IMR-90 (cell line): ENCODE data around the gene ERBB4. TPM values are rescaled to one million over a fixed set of nuclear protein-coding genes. Genes with fewer than 3 reads are reported as not detected.
"Not testable (repeated sequence)": the region's sequence is repeated elsewhere in the genome, so short reads cannot be mapped to it uniquely, and the experiment has no call there.

ENCODE experiments used
- ATAC-seq: fragments of 200-7000 bp; cut with Tn5 transposase; 2 replicates; pipeline ENCODE4 v1.9.1; 2020; ENCODE audit warnings: low read depth, mild to moderate bottlenecking, moderate library complexity
- BruUV-seq: library from RNA; stranded (reverse); fragments of 400-500 nt; replicated peaks from 2 replicates; lab custom pipeline; 2021; lab: Mats Ljungman, UMichigan
- CTCF ChIA-PET: fragments of 300-600 bp; formaldehyde crosslinking; extraction: SDS; loops from one replicate; lab custom pipeline; 2021; ENCODE audit warnings: antibody characterized with exemption; lab: Yijun Ruan, JAX
- POLR2A ChIA-PET: fragments of 300-600 bp; sonication (Branson Sonifier 250); formaldehyde crosslinking; loops from one replicate; lab custom pipeline; 2022; ENCODE audit warnings: antibody characterized with exemption; ENCODE audit not compliant: unreplicated experiment; lab: Charles Lee
- DNase-seq: peaks from one replicate; pipeline ENCODE4 v3.0.0; 2013
- H2AFZ ChIP-seq: replicated peaks from 2 replicates; pipeline ENCODE3; 2013; ENCODE audit warnings: low read length, mild to moderate bottlenecking; ENCODE audit not compliant: poor library complexity
- H2AK5ac ChIP-seq: 2 replicates; pipeline ENCODE4 v1.6.1; 2013; ENCODE audit warnings: low read depth, low read length, inconsistent platforms
- H2AK9ac ChIP-seq: replicated peaks from 2 replicates; pipeline ENCODE3; 2013; ENCODE audit warnings: mild to moderate bottlenecking, low read depth, low read length, moderate library complexity; ENCODE audit not compliant: poor library complexity
- H2BK120ac ChIP-seq: 2 replicates; pipeline ENCODE4 v1.6.1; 2013; ENCODE audit warnings: low read depth, low read length, inconsistent platforms
- H2BK15ac ChIP-seq: 3 replicates; pipeline ENCODE4 v1.6.1; 2013; ENCODE audit warnings: low read depth, low read length, inconsistent platforms
- H2BK20ac ChIP-seq: 2 replicates; pipeline ENCODE4 v1.6.1; 2013; ENCODE audit warnings: low read depth, mild to moderate bottlenecking, inconsistent platforms, low read length, moderate library complexity
- H2BK5ac ChIP-seq: 2 replicates; pipeline ENCODE4 v1.6.1; 2013; ENCODE audit warnings: mild to moderate bottlenecking, low read depth, low read length, inconsistent platforms; ENCODE audit not compliant: poor library complexity, severe bottlenecking
- H3K14ac ChIP-seq: replicated peaks from 2 replicates; pipeline ENCODE4 v1.6.1; 2013; ENCODE audit warnings: low read depth, low read length, inconsistent platforms
- H3K18ac ChIP-seq: 2 replicates; pipeline ENCODE4 v1.6.1; 2013; ENCODE audit warnings: low read depth, low read length, control low read depth
- H3K23ac ChIP-seq: 2 replicates; pipeline ENCODE4 v1.6.1; 2013; ENCODE audit warnings: low read depth, low read length, inconsistent platforms
- H3K27ac ChIP-seq: 2 replicates; pipeline ENCODE4 v1.5.1; 2013; ENCODE audit warnings: mild to moderate bottlenecking, control low read depth, low read length; ENCODE audit not compliant: insufficient read depth
- H3K27me3 ChIP-seq: 2 replicates; pipeline ENCODE4 v1.6.1; 2013; ENCODE audit warnings: low read length; ENCODE audit not compliant: control insufficient read depth, insufficient read depth
- H3K36me3 ChIP-seq: 2 replicates; pipeline ENCODE4 v1.6.1; 2013; ENCODE audit warnings: low read length, mixed read lengths; ENCODE audit not compliant: control insufficient read depth, insufficient read depth
- H3K4ac ChIP-seq: 2 replicates; pipeline ENCODE4 v1.6.1; 2013; ENCODE audit warnings: low read depth, low read length, inconsistent platforms
- H3K4me1 ChIP-seq: 2 replicates; pipeline ENCODE4 v1.6.1; 2013; ENCODE audit warnings: low read length, mixed read lengths; ENCODE audit not compliant: control insufficient read depth, insufficient read depth
- H3K4me2 ChIP-seq: 2 replicates; pipeline ENCODE4 v1.6.1; 2013; ENCODE audit warnings: low read depth, mild to moderate bottlenecking, control low read depth, low read length, moderate library complexity
- H3K4me3 ChIP-seq: 2 replicates; pipeline ENCODE4 v1.5.1; 2013; ENCODE audit warnings: low read depth, mild to moderate bottlenecking, control low read depth, low read length, moderate library complexity; ENCODE audit not compliant: insufficient read depth
- H3K56ac ChIP-seq: 2 replicates; pipeline ENCODE4 v1.6.1; 2013; ENCODE audit warnings: low read length, inconsistent platforms; ENCODE audit not compliant: insufficient read depth; ENCODE audit errors: extremely low read depth
- H3K79me1 ChIP-seq, 2 experiments: 2 replicates each; pipeline ENCODE4 v1.6.1; 2013; ENCODE audit warnings: low read length in 2 of 2, inconsistent platforms in 1 of 2, low read depth in 1 of 2
- H3K9ac ChIP-seq: 2 replicates; pipeline ENCODE4 v1.6.1; 2013; ENCODE audit warnings: low read depth, low read length, control low read depth
- H3K9me1 ChIP-seq: 2 replicates; pipeline ENCODE4 v1.6.1; 2013; ENCODE audit warnings: low read length, inconsistent platforms; ENCODE audit not compliant: insufficient read depth
- H3K9me3 ChIP-seq: 2 replicates; pipeline ENCODE4 v1.6.1; 2013; ENCODE audit warnings: low read length; ENCODE audit not compliant: control insufficient read depth, insufficient read depth
- H4K20me1 ChIP-seq: 2 replicates; pipeline ENCODE4 v1.6.1; 2013; ENCODE audit warnings: low read length, inconsistent platforms; ENCODE audit not compliant: insufficient read depth
- H4K5ac ChIP-seq: 2 replicates; pipeline ENCODE4 v1.6.1; 2013; ENCODE audit warnings: mild to moderate bottlenecking, low read depth, low read length, control low read depth
- H4K8ac ChIP-seq, 2 experiments: 2 replicates each; pipeline ENCODE4 v1.6.1; 2013; ENCODE audit warnings: low read depth in 2 of 2, low read length in 2 of 2, control low read depth in 1 of 2, inconsistent platforms in 1 of 2
- H4K91ac ChIP-seq: 2 replicates; pipeline ENCODE4 v1.6.1; 2013; ENCODE audit warnings: low read depth, low read length, inconsistent platforms; ENCODE audit not compliant: insufficient read depth
- CHD1 ChIP-seq: IDR thresholded peaks from 2 replicates; pipeline ENCODE4 v1.6.1; 2012; ENCODE audit warnings: low read depth, low read length, improper control_type of control experiment
- MXI1 ChIP-seq: IDR thresholded peaks from 2 replicates; pipeline ENCODE4 v1.6.1; 2012; ENCODE audit warnings: low read depth, mild to moderate bottlenecking, low read length, moderate library complexity, borderline replicate concordance
- RFX5 ChIP-seq: IDR thresholded peaks from 2 replicates; pipeline ENCODE4 v1.8.0; 2012; ENCODE audit warnings: low read depth, mild to moderate bottlenecking, low read length, moderate library complexity
- WGBS, 2 experiments: methylation state at CpG; one replicate each; pipeline versions ENCODE4 v1.1.5 to v1.1.7; 2013; ENCODE audit warnings: missing lambda C conversion rate in 2 of 2; ENCODE audit not compliant: insufficient read length in 1 of 2; ENCODE audit errors: extremely low coverage in 2 of 2; 5-methylcytosine and 5-hydroxymethylcytosine counted together
- dilution Hi-C: fragments of 300-500 bp; cut with HindIII; formaldehyde crosslinking; loops from one replicate; pipeline ENCODE4 v1.14.3; 2018; ENCODE audit warnings: low sequenced_read_pairs; ENCODE audit not compliant: unreplicated experiment
- in situ Hi-C: fragments of 300-500 bp; cut with MboI; formaldehyde crosslinking; loops from 3 replicates; pipeline ENCODE4 v1.14.3; 2019; ENCODE audit warnings: low sequenced_read_pairs, inconsistent platforms, mixed read lengths
- intact Hi-C: fragments of 100-400 bp; cut with micrococcal nuclease; formaldehyde crosslinking; loops from 2 replicates; pipeline ENCODE4 v1.10.0; 2022
- polyA plus RNA-seq, 3 experiments: library from polyadenylated mRNA; depleted of rRNA; stranded (reverse); fragments of >200 nt; gene quantifications; 2 replicates each; pipeline ENCODE4 v1.2.3, GENCODE V29; 2012; ENCODE audit warnings: low replicate concordance in 1 of 3
- total RNA-seq: library from RNA; depleted of rRNA; stranded (reverse); fragments of >200 nt; gene quantifications from 2 replicates; pipeline ENCODE4 v1.2.3, GENCODE V29; 2012

Gene ERBB4
- total and polyA plus RNA-seq, 2 of the 4 experiments (the other 2 are of a cell fraction), result not detected

DNA sequence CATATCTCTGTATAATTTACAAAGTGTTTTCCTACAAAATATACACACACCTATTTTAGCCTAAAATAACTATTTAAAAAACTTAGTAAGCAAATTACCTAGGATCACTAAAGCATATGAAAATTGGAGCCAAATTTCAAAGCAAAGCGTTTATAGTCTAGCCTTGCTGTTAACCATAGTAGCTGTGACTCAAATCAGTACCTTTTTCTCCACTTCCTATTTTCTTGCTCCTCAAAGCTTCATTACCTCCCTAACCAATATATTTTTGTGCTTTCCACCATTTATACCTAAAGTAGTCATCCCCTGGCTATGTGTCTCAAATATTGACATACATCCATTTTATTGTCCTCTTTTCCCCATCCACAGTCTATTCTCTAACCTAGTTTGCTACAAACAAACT, 73.1 kb downstream of the ERBB4 start:
- no peaks in the 10 kb centered on the region for H3K36me3 ChIP-seq
- TF ChIP-seq CHD1 (no peak), MXI1 (no peak), RFX5 (no peak)
- no peaks in the 10 kb centered on the region for H3K27me3 ChIP-seq
- no CpG with 5 or more reads among the region's 1 CpG for WGBS, 2 experiments
- ATAC-seq, result no peak
- no peaks in the 10 kb centered on the region for H3K79me1 ChIP-seq
- H2BK5ac ChIP-seq, result no peak overlapping the region
- H4K5ac ChIP-seq, result no peak overlapping the region
- H2BK20ac ChIP-seq, result no peak overlapping the region
- no peak overlapping the region for H2AK9ac ChIP-seq
- H3K9ac ChIP-seq, result no peak overlapping the region
- no peaks in the 10 kb centered on the region for H3K9me3 ChIP-seq
- no peak overlapping the region for H3K56ac ChIP-seq
- no TSS peak for BruUV-seq
- CTCF ChIA-PET, result no interaction called here
- POLR2A ChIA-PET, result no interaction called here
- H3K14ac ChIP-seq, result no peak overlapping the region
- dilution Hi-C loops (no loop called here), in situ Hi-C loops (no loop called here), intact Hi-C loops (no loop called here)
- H3K4ac ChIP-seq, result no peak overlapping the region
- H2BK15ac ChIP-seq, result no peak overlapping the region
- H3K9me1 ChIP-seq, result no peaks in the 10 kb centered on the region
- no peak overlapping the region for H2BK120ac ChIP-seq
- no peak for DNase-seq
- H3K4me1 ChIP-seq, result no peaks in the 10 kb centered on the region
- H3K4me2 ChIP-seq, result no peak overlapping the region
- no peak overlapping the region for H3K4me3 ChIP-seq
- no peak overlapping the region for H3K27ac ChIP-seq
- H3K23ac ChIP-seq, result no peak overlapping the region
- H3K18ac ChIP-seq, result no peak overlapping the region
- no peak overlapping the region for H4K8ac ChIP-seq
- H4K20me1 ChIP-seq, result no peaks in the 10 kb centered on the region
- H2AFZ ChIP-seq, result no peak overlapping the region
- H4K91ac ChIP-seq, result no peak overlapping the region
- no peak overlapping the region for H2AK5ac ChIP-seq

DNA sequence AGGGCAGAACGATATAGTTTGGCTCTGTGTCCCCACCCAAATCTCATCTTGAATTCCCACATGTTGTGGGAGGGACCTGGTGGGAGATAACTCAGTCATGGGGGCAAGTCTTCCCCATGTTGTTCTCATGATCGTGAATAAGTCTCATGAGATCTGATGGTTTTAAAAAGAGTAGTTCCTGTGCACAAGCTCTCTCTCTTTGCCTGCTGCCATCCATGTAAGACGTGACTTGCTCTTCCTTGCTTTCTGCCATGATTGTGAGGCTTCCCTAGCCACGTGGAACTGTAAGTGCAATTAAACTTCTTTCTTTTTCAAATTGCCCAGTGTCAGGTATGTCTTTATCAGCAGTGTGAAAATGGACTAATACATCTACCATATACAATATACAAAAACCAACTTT, 76.9 kb downstream of the ERBB4 start:
- H2BK20ac ChIP-seq, H3K56ac ChIP-seq, H3K14ac ChIP-seq, H3K4ac ChIP-seq, H4K5ac ChIP-seq, H3K4me2 ChIP-seq, H3K9ac ChIP-seq, POLR2A ChIA-PET, H2BK15ac ChIP-seq, H4K20me1 ChIP-seq, intact Hi-C loops, H3K23ac ChIP-seq, H3K36me3 ChIP-seq, H3K9me3 ChIP-seq, H2BK120ac ChIP-seq, H3K18ac ChIP-seq, H4K91ac ChIP-seq, CTCF ChIA-PET, BruUV-seq, H3K9me1 ChIP-seq, H2BK5ac ChIP-seq, H3K27ac ChIP-seq, H3K79me1 ChIP-seq, in situ Hi-C loops, H3K27me3 ChIP-seq, H2AK9ac ChIP-seq, H3K4me3 ChIP-seq, dilution Hi-C loops, ATAC-seq, H2AK5ac ChIP-seq, H4K8ac ChIP-seq, H2AFZ ChIP-seq, H3K4me1 ChIP-seq, DNase-seq: not testable (repeated sequence)
- WGBS, 2 experiments, result no CpG with 5 or more reads among the region's 4 CpGs
